C4-2B (cell line): ENCODE measurements around the gene NDRG3.

Experiments used
- H3K27ac ChIP-seq: fragments of 450-650 bp; 2 replicates; pipeline ENCODE4 v1.5.1; 2017
- CTCF ChIP-seq: fragments of 450-650 bp; conservative IDR thresholded peaks from 2 replicates; pipeline ENCODE4 v1.5.1; 2017; ENCODE audit warnings: mild to moderate bottlenecking
- ZFX ChIP-seq: fragments of 450-650 bp; IDR thresholded peaks from 2 replicates; pipeline ENCODE4 v1.6.1; 2017

Gene NDRG3

GRCh38 chr20:36760647-36761046 lies 14.8 kb upstream of the NDRG3 start:
- H3K27ac ChIP-seq, result no peak overlapping the region
- TF ChIP-seq ZFX (no peak), CTCF (no peak)

- no peak overlapping the region for H3K27ac ChIP-seq
- TF ChIP-seq ZFX (no peak), CTCF (no peak)
These were observed 12.4 kb upstream of the NDRG3 start for GRCh38 chr20:36758276-36758675.

- H3K27ac ChIP-seq, result no peak overlapping the region
- TF ChIP-seq ZFX, result no peak
- TF ChIP-seq CTCF, result no peak
These were observed 10.6 kb upstream of the NDRG3 start for GRCh38 chr20:36756496-36756895.

GRCh38 chr20:36754656-36755222 lies 8.8 kb upstream of the NDRG3 start:
- TF ChIP-seq ZFX (no peak), CTCF (peak; percentile 82)
- H3K27ac ChIP-seq, result no peak overlapping the region

- TF ChIP-seq CTCF, result no peak
- TF ChIP-seq ZFX, result no peak
- no peak overlapping the region for H3K27ac ChIP-seq
These were observed 6.7 kb upstream of the NDRG3 start for GRCh38 chr20:36752582-36752981.

- peak; percentile 38; the same call in 1 of the 2 replicates for TF ChIP-seq CTCF
- peak; percentile 56; the same call in 1 of the 2 replicates for TF ChIP-seq ZFX
- H3K27ac ChIP-seq, result peak overlapping the region; percentile 82
These were observed 510 bp downstream of the NDRG3 start for GRCh38 chr20:36745234-36745926.

- H3K27ac ChIP-seq, result peak overlapping the region; percentile 82
- no peak for TF ChIP-seq CTCF
- TF ChIP-seq ZFX, result no peak
These were observed 1.1 kb downstream of the NDRG3 start for GRCh38 chr20:36744764-36745191.
